ENCODE measurements around the gene CPNE5. TPM values are rescaled to one million over a fixed set of nuclear protein-coding genes. Genes with fewer than 3 reads are reported as not detected.

CPNE5 gene
- total RNA-seq, 1 donor from 2014 or later, result 2.3 TPM

DNA sequence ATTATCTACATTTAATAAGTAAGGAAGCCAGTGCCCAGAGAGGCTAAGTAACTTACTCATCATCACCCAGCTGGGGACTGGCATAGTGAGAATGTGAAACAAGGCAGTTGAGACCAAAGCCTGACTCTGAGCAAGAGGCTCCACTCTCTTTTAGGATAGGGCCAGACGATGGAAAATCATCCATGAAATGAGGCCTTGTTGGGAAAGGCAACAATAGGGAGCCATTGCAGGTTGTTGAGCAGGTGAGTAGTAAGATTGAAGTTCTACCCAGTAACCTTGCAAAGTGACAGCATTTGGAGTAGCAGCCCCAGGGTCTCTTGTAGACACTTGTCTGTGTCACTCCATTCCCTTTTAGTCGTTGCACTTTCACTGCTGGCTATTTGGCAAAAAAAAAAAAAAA is 2.5 kb upstream of the CPNE5 start:
- H3K36me3 ChIP-seq, result no peaks in the 10 kb centered on the region
- H3K4me3 ChIP-seq, result no peak overlapping the region
- H3K27ac ChIP-seq, result no peak overlapping the region
- H3K27me3 ChIP-seq, result peaks cover 7% of the 10 kb centered on the region
- TF ChIP-seq, protein P1, sequence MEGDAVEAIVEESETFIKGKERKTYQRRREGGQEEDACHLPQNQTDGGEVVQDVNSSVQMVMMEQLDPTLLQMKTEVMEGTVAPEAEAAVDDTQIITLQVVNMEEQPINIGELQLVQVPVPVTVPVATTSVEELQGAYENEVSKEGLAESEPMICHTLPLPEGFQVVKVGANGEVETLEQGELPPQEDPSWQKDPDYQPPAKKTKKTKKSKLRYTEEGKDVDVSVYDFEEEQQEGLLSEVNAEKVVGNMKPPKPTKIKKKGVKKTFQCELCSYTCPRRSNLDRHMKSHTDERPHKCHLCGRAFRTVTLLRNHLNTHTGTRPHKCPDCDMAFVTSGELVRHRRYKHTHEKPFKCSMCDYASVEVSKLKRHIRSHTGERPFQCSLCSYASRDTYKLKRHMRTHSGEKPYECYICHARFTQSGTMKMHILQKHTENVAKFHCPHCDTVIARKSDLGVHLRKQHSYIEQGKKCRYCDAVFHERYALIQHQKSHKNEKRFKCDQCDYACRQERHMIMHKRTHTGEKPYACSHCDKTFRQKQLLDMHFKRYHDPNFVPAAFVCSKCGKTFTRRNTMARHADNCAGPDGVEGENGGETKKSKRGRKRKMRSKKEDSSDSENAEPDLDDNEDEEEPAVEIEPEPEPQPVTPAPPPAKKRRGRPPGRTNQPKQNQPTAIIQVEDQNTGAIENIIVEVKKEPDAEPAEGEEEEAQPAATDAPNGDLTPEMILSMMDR (IDR thresholded peaks at IDR 0.05), result no peak
- peaks cover 25% of the 10 kb centered on the region for H3K4me1 ChIP-seq
- intact Hi-C loops (cut with DNase I), result no loop called here
- ATAC-seq, result no peak
- no peak for DNase-seq
- no peaks in the 10 kb centered on the region for H3K9me3 ChIP-seq

DNA sequence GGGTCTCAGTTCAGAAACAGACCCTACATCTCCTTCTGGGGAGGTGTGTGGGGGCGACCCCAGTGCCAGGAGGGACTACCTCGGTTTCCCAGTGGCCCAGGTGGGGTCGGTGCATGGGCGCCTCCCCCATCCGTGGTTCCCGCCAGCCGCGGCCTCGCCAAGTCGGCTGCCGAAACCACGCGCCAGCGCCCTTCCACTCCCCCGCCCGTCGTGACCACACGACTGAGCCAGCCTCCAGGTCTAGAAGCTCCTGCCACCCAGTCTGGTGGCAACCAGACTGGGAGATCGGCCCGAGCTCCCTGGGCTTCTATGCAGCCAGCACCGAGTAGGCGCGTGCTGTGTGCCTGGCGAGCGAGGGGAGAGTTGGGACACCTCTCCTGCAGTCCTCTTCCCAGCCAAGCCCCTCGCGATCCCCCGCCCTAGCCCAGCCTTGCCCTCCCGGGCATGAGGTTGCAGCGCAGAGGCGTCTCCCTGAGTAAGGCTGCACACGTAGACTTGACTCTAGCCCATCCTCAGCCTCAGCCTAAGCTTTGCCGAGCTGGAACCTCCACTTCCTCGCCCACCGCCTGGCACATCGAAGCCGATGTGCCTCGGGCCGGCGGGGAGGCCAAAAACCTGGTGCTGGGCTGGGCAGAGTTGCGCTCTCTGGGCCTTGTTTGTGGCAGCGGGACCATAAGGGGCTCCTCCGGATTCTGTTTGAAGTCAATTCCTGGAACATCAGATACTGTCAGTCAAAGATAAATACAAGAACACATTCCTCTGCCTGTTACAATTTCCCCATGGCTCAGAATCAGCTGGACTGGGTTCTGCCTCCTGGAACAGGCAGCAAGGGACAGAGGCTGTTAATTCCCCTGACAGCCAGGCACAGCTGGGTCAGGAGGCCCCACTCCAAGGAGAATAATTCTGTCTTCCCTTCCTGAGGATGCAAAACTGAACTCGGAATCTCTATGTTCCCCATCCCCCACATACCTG is 1.5 kb upstream of the CPNE5 start:
- peaks cover 7% of the 10 kb centered on the region for H3K27me3 ChIP-seq
- no peaks in the 10 kb centered on the region for H3K9me3 ChIP-seq
- H3K4me1 ChIP-seq, result peaks cover 25% of the 10 kb centered on the region
- peak overlapping the region; percentile 46 for H3K4me3 ChIP-seq
- TF ChIP-seq, protein P1 (IDR thresholded peaks at IDR 0.05), result no peak
- intact Hi-C loops (cut with DNase I), result no loop called here
- DNase-seq (no peak), ATAC-seq (peak; percentile 33)
- no peaks in the 10 kb centered on the region for H3K36me3 ChIP-seq
- no peak overlapping the region for H3K27ac ChIP-seq

DNA sequence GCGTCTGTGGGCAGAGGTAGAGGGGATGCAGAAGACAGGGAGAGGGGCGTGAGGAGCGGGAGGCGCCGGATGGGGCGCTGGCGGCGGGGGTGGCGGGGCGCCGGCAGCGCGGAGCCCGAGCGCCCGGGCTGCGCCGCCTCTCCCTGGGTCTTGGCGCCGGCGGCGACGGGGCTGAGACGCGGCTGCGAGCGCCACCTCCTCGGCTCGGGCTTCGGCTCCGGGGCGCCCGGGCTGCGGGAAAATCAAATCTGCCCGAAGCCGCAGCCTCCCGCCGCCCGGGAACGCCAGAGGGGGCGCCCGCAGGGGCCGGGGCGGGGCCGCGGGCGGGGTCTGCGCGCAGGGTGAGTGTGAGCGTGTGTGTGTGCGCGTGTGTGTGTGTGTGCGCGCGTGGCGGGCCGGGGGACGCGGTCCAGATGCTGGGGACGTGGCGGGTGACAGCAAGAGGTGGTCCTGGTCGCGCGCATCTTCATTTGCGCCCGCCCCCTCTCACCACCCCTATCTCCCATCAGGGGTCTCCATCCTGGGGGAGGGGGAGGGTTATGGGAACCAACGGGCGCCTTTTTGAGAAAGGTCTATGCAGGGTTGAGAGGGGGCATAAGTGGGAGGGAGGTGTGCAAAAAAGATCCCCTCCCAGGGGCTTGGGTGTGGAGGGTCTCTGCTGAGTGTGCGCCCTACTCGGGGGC is 646 bp upstream of the CPNE5 start:
- H3K36me3 ChIP-seq, result no peaks in the 10 kb centered on the region
- intact Hi-C loops (cut with DNase I), result no loop called here
- no peaks in the 10 kb centered on the region for H3K9me3 ChIP-seq
- peaks cover 25% of the 10 kb centered on the region for H3K4me1 ChIP-seq
- no peak overlapping the region for H3K27ac ChIP-seq
- ATAC-seq (peak; percentile 60), DNase-seq (no peak)
- H3K4me3 ChIP-seq, result peak overlapping the region; percentile 46
- H3K27me3 ChIP-seq, result peaks cover 7% of the 10 kb centered on the region
- TF ChIP-seq, protein P1 (IDR thresholded peaks at IDR 0.05), result peak; percentile 26

DNA sequence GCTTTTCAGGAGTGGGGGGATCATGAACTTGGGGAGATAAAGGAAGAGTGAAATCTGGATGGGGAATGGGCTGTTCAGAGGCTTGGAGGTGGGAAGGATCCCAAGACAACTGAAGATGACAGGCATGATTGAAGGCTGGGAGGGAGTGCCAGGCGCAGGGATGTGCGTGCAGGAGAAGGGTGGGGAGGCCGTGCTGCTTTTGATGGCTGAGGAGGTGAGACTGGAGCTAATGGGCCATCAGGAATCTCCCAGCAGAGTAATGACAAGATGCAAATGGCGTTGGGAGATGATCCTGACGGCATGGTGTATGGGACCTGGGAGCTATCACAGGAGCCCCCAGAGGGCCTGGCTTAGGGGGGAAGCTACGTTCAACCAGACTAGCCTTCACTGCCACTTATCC is 1.6 kb downstream of the CPNE5 start:
- TF ChIP-seq, protein P1 (IDR thresholded peaks at IDR 0.05), result no peak
- ATAC-seq (no peak), DNase-seq (no peak)
- no peaks in the 10 kb centered on the region for H3K36me3 ChIP-seq
- H3K27me3 ChIP-seq, result peaks cover 7% of the 10 kb centered on the region
- no peak overlapping the region for H3K27ac ChIP-seq
- intact Hi-C loops (cut with DNase I), result no loop called here
- H3K9me3 ChIP-seq, result no peaks in the 10 kb centered on the region
- peaks cover 25% of the 10 kb centered on the region for H3K4me1 ChIP-seq
- no peak overlapping the region for H3K4me3 ChIP-seq

DNA sequence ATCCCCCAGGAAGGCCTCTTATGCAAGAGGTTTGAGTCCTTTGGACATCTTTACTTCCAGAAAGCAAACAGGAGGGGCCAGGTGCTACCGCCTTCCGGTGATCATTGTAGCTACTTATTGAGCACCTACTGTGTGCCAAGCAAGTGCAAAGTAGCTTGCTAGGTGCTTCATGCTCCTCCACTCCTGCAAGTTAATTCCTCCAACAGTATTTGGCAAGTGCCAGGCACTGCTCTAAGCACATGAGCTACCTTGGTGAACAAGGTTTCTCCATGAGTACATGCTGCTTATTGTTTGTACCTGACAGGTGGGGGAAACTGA is 2.3 kb downstream of the CPNE5 start:
- Histone ChIP-seq H3K27ac (no peak overlapping the region), H3K27me3 (peaks cover 7% of the 10 kb centered on the region), H3K4me1 (peaks cover 25% of the 10 kb centered on the region), H3K9me3 (no peaks in the 10 kb centered on the region), H3K4me3 (no peak overlapping the region), H3K36me3 (no peaks in the 10 kb centered on the region)
- no peak for ATAC-seq
- TF ChIP-seq, protein P1 (IDR thresholded peaks at IDR 0.05), result no peak
- DNase-seq, result no peak
- intact Hi-C loops (cut with DNase I), result no loop called here
